ENCODE measurements around the gene PSTPIP1.

- no peak for TF ChIP-seq TAF1 (IDR thresholded peaks at IDR 0.05; ENCODE audit: low read depth, low read length)
- TF ChIP-seq CTBP2 (IDR thresholded peaks at IDR 0.05; ENCODE audit: borderline replicate concordance, insufficient read depth, insufficient read length, low read length): no peak
- TF ChIP-seq, protein P1, sequence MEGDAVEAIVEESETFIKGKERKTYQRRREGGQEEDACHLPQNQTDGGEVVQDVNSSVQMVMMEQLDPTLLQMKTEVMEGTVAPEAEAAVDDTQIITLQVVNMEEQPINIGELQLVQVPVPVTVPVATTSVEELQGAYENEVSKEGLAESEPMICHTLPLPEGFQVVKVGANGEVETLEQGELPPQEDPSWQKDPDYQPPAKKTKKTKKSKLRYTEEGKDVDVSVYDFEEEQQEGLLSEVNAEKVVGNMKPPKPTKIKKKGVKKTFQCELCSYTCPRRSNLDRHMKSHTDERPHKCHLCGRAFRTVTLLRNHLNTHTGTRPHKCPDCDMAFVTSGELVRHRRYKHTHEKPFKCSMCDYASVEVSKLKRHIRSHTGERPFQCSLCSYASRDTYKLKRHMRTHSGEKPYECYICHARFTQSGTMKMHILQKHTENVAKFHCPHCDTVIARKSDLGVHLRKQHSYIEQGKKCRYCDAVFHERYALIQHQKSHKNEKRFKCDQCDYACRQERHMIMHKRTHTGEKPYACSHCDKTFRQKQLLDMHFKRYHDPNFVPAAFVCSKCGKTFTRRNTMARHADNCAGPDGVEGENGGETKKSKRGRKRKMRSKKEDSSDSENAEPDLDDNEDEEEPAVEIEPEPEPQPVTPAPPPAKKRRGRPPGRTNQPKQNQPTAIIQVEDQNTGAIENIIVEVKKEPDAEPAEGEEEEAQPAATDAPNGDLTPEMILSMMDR (IDR thresholded peaks at IDR 0.05; ENCODE audit: control extremely low read depth in 1 of 3, insufficient read depth in 1 of 3, low read depth in 1 of 3, low read length in 3 of 3): no peak
- TF ChIP-seq, protein P2, sequence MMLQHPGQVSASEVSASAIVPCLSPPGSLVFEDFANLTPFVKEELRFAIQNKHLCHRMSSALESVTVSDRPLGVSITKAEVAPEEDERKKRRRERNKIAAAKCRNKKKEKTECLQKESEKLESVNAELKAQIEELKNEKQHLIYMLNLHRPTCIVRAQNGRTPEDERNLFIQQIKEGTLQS (IDR thresholded peaks at IDR 0.05; ENCODE audit: insufficient read depth, low read depth, low read length): no peak
- no peak for TF ChIP-seq KDM5A (IDR thresholded peaks at IDR 0.05; ENCODE audit: low read length)
Measured at GRCh38 chr15:76991741-76992645, 2.9 kb upstream of the PSTPIP1 start.
